Vagina (tissue), 2 donors: ENCODE data around the gene GGCT. TPM values are rescaled to one million over a fixed set of nuclear protein-coding genes. Genes with fewer than 3 reads are reported as not detected.
"Not testable (repeated sequence)": the region's sequence is repeated elsewhere in the genome, so short reads cannot be mapped to it uniquely, and the experiment has no call there.

ENCODE experiments used
- DNase-seq, 2 donors: peaks; one replicate each; pipeline ENCODE4 v3.0.0-alpha.2; 2017; ENCODE audit errors: extremely low spot score in 2 of 2
- H3K27ac ChIP-seq: fragments of 200-600 bp; sonication (generic); one replicate; pipeline ENCODE4 v1.5.1; 2019
- H3K27me3 ChIP-seq: fragments of 200-600 bp; sonication (generic); one replicate; pipeline ENCODE4 v1.5.1; 2019
- H3K36me3 ChIP-seq, 2 donors: fragments of 200-600 bp; sonication (generic); one replicate each; pipeline ENCODE4 v1.5.1; 2017 to 2019
- H3K4me1 ChIP-seq: fragments of 200-600 bp; sonication (generic); one replicate; pipeline ENCODE4 v1.5.1; 2019
- H3K4me3 ChIP-seq, 2 donors: fragments of 200-600 bp; sonication (generic); 1 replicate in 1 of 2; 2 replicates in 1 of 2; pipeline ENCODE4 v1.5.1; 2016 to 2019
- H3K9me3 ChIP-seq: fragments of 200-600 bp; sonication (generic); one replicate; pipeline ENCODE4 v1.5.1; 2019
- POLR2A ChIP-seq, 2 donors: fragments of 450-650 bp; IDR thresholded peaks; one replicate each; pipeline ENCODE4 v1.6.1; 2017; ENCODE audit warnings: antibody characterized with exemption in 2 of 2, mild to moderate bottlenecking in 2 of 2, moderate library complexity in 2 of 2
- POLR2AphosphoS5 ChIP-seq, 2 donors: sonication (generic); formaldehyde crosslinking; IDR thresholded peaks; one replicate each; pipeline ENCODE4 v1.9.0; 2017; ENCODE audit warnings: antibody characterized with exemption in 2 of 2, mild to moderate bottlenecking in 2 of 2, low read depth in 1 of 2; ENCODE audit not compliant: insufficient read depth in 1 of 2
- intact Hi-C: fragments of 100-400 bp; cut with DNase I; formaldehyde crosslinking; loops from one replicate; pipeline ENCODE4 v1.15.1; 2023
- total RNA-seq: library from RNA; depleted of rRNA; stranded (reverse); fragments of >200 nt; gene quantifications from one replicate; pipeline ENCODE4 v1.2.3, GENCODE V29; 2016
- TF ChIP-seq, protein P1 (sequence below), 3 experiments: fragments of 450-650 bp in 2 of 3; fragments of 200-600 bp in 1 of 3; sonication (generic) in 1 of 3; IDR thresholded peaks; one replicate each; pipeline ENCODE4 v1.5.1; 2017 to 2019; ENCODE audit warnings: antibody characterized with exemption in 3 of 3, mild to moderate bottlenecking in 2 of 3, moderate library complexity in 2 of 3

GGCT gene
- total RNA-seq, 1 donor from 2014 or later = 21.6 TPM

GRCh38 chr7:30543813-30544525 is 39.3 kb upstream of the GGCT start:
- Histone ChIP-seq H3K27me3 (no peaks in the 10 kb centered on the region), H3K4me1 (peaks cover 10% of the 10 kb centered on the region), H3K36me3 (no peaks in the 10 kb centered on the region), H3K9me3 (no peaks in the 10 kb centered on the region), H3K27ac (no peak overlapping the region), H3K4me3 (no peak overlapping the region)
- no peak for DNase-seq
- intact Hi-C loops = no loop called here
- TF ChIP-seq, protein P1, sequence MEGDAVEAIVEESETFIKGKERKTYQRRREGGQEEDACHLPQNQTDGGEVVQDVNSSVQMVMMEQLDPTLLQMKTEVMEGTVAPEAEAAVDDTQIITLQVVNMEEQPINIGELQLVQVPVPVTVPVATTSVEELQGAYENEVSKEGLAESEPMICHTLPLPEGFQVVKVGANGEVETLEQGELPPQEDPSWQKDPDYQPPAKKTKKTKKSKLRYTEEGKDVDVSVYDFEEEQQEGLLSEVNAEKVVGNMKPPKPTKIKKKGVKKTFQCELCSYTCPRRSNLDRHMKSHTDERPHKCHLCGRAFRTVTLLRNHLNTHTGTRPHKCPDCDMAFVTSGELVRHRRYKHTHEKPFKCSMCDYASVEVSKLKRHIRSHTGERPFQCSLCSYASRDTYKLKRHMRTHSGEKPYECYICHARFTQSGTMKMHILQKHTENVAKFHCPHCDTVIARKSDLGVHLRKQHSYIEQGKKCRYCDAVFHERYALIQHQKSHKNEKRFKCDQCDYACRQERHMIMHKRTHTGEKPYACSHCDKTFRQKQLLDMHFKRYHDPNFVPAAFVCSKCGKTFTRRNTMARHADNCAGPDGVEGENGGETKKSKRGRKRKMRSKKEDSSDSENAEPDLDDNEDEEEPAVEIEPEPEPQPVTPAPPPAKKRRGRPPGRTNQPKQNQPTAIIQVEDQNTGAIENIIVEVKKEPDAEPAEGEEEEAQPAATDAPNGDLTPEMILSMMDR (IDR thresholded peaks at IDR 0.05) = no peak
- no peak for TF ChIP-seq POLR2A (IDR thresholded peaks at IDR 0.05)

GRCh38 chr7:30543115-30543514 is 38.5 kb upstream of the GGCT start:
- DNase-seq, intact Hi-C loops, H3K36me3 ChIP-seq: not testable (repeated sequence)

DNA sequence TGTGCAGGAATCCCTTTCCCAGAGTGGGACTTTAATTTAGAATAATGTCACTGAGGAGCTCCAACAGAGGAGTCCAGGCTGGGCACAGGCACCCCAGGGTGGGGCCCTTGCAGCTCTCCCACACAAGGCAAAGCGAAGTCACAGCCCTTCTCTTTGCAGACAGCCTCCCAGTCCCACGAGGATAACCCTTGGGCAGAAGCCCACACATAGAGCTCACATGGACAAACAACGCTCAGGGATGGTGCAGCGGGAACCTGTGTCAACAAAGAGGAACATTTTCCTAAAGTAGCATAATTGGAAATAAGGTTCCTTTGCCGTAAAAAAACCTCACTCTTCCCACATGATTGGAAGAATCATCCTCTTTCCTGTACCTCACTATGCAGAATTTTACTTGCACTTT is 29.3 kb upstream of the GGCT start:
- intact Hi-C loops = no loop called here
- H3K27ac ChIP-seq = no peak overlapping the region
- no peak overlapping the region for H3K4me3 ChIP-seq
- no peaks in the 10 kb centered on the region for H3K4me1 ChIP-seq
- DNase-seq = no peak
- H3K27me3 ChIP-seq = no peaks in the 10 kb centered on the region
- peaks cover 0 to 4% of the 10 kb centered on the region in 2 donors for H3K36me3 ChIP-seq
- TF ChIP-seq, protein P1 (IDR thresholded peaks at IDR 0.05) = no peak
- TF ChIP-seq POLR2A (IDR thresholded peaks at IDR 0.05) (no peak), POLR2AphosphoS5 (IDR thresholded peaks at IDR 0.05; ENCODE audit: insufficient read depth in 1 of 2, low read depth in 1 of 2) (no peak)
- no peaks in the 10 kb centered on the region for H3K9me3 ChIP-seq

More at GRCh38 chr7:30543115-30543514, 38.5 kb upstream of the GGCT start:
- H3K27me3 ChIP-seq, H3K27ac ChIP-seq, H3K4me3 ChIP-seq, H3K9me3 ChIP-seq: not testable (repeated sequence)
- H3K4me1 ChIP-seq = peaks cover 10% of the 10 kb centered on the region

DNA sequence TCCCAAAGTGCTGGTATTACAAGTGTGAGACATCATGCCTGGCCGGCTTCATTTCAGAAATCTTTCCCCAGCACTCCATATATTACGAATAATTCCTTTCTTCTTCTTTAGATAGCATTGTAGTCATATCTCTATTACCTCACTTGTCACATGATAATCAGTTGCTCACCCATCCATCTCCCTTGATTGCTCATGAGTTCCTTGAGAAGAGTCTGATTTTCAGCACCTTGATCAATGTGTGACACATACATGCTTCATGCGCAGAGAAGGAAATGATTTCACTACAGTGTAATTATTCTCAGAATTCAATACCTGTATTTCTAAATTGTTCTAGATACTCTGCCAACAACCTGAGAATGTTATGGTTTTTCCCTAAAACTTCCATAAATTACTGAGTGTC is 26.7 kb upstream of the GGCT start:
- no peak overlapping the region for H3K4me3 ChIP-seq

DNA sequence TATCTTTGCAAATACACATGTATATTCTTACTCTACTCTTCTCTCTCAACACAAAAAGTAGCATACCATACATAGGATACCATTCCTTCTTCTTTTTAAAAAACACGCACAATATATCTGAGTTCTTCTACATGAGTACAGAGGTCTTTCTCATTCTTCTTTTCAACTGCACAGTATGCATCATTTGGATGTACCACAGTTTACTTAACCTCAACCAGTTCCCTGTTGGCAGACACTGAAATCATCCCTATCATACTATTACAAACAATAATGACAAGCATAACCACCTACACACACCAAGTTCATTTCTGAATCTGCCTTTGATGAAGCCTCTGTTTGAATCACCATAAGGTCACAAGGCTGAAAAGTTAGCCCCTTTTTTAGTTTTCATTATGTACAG is 25.7 kb upstream of the GGCT start:
- intact Hi-C loops = no loop called here
- Histone ChIP-seq H3K4me1 (no peaks in the 10 kb centered on the region), H3K4me3 (no peak overlapping the region), H3K9me3 (no peaks in the 10 kb centered on the region), H3K27ac (no peak overlapping the region), H3K36me3 (no peaks in the 10 kb centered on the region), H3K27me3 (no peaks in the 10 kb centered on the region)
- TF ChIP-seq POLR2AphosphoS5 (IDR thresholded peaks at IDR 0.05; ENCODE audit: insufficient read depth in 1 of 2, low read depth in 1 of 2) (no peak), POLR2A (IDR thresholded peaks at IDR 0.05) (no peak)
- TF ChIP-seq, protein P1 (IDR thresholded peaks at IDR 0.05) = no peak
- DNase-seq = no peak

More for the DNA sequence above, 26.7 kb upstream of the GGCT start:
- intact Hi-C loops = no loop called here
- Histone ChIP-seq H3K4me1 (no peaks in the 10 kb centered on the region), H3K36me3 (no peaks in the 10 kb centered on the region), H3K9me3 (no peaks in the 10 kb centered on the region), H3K27ac (no peak overlapping the region), H3K27me3 (no peaks in the 10 kb centered on the region)
- no peak for DNase-seq
- TF ChIP-seq, protein P1 (IDR thresholded peaks at IDR 0.05) = no peak
- no peak for TF ChIP-seq POLR2AphosphoS5 (IDR thresholded peaks at IDR 0.05; ENCODE audit: insufficient read depth in 1 of 2, low read depth in 1 of 2)
- TF ChIP-seq POLR2A (IDR thresholded peaks at IDR 0.05) = no peak
